Neural progenitor cell (in vitro differentiated cells): ENCODE data around the gene FGF22. TPM values are rescaled to one million over a fixed set of nuclear protein-coding genes. Genes with fewer than 3 reads are reported as not detected.
A peak's percentile ranks its signal among the peaks of the same experiment; 100 is the strongest.

Experiments used
- DNase-seq: peaks from one replicate; pipeline ENCODE4 v3.0.0-alpha.2; 2016; ENCODE audit warnings: low spot score
- H2AFZ ChIP-seq: fragments of 200-600 bp; sonication (generic); replicated peaks from 2 replicates; pipeline ENCODE4 v1.6.1; 2016; ENCODE audit warnings: antibody characterized with exemption
- H3F3A ChIP-seq: fragments of 200-600 bp; sonication (generic); 2 replicates; pipeline ENCODE4 v1.6.1; 2016; ENCODE audit warnings: antibody characterized with exemption, low read depth
- H3K27ac ChIP-seq: fragments of 200-600 bp; sonication (generic); 2 replicates; pipeline ENCODE4 v1.5.1; 2016; ENCODE audit warnings: mild to moderate bottlenecking
- H3K27me3 ChIP-seq: fragments of 200-600 bp; sonication (generic); 2 replicates; pipeline ENCODE4 v1.6.1; 2016; ENCODE audit warnings: mild to moderate bottlenecking, moderate library complexity
- H3K36me3 ChIP-seq: fragments of 200-600 bp; sonication (generic); 2 replicates; pipeline ENCODE4 v1.5.1; 2016
- H3K4me1 ChIP-seq: fragments of 200-600 bp; sonication (generic); 2 replicates; pipeline ENCODE4 v1.6.1; 2016; ENCODE audit warnings: mixed run types
- H3K4me2 ChIP-seq: fragments of 200-600 bp; sonication (generic); 2 replicates; pipeline ENCODE4 v1.6.1; 2016
- H3K4me3 ChIP-seq: fragments of 200-600 bp; sonication (generic); 2 replicates; pipeline ENCODE4 v1.5.1; 2016
- H3K79me2 ChIP-seq: fragments of 200-600 bp; sonication (generic); 2 replicates; pipeline ENCODE4 v1.6.1; 2016; ENCODE audit warnings: low read depth
- H3K9ac ChIP-seq: fragments of 200-600 bp; sonication (generic); 2 replicates; pipeline ENCODE4 v1.6.1; 2016
- H3K9me3 ChIP-seq: fragments of 200-600 bp; sonication (generic); 2 replicates; pipeline ENCODE4 v1.5.1; 2016; ENCODE audit warnings: low read depth
- H4K20me1 ChIP-seq: fragments of 200-600 bp; sonication (generic); 2 replicates; pipeline ENCODE4 v1.6.1; 2016; ENCODE audit warnings: low read depth
- H3K27ac Mint-ChIP-seq: 3 replicates; pipeline ENCODE4 v1.8.0; 2021; ENCODE audit warnings: mixed read lengths
- H3K27me3 Mint-ChIP-seq: 2 replicates; pipeline ENCODE4 v1.8.0; 2022; ENCODE audit warnings: low read depth, mild to moderate bottlenecking, inconsistent platforms, moderate library complexity, mixed read lengths; ENCODE audit not compliant: insufficient read depth
- H3K36me3 Mint-ChIP-seq: 3 replicates; pipeline ENCODE4 v1.8.0; 2021; ENCODE audit warnings: mixed read lengths
- H3K4me1 Mint-ChIP-seq: 3 replicates; pipeline ENCODE4 v1.8.0; 2021; ENCODE audit warnings: mixed read lengths
- H3K4me3 Mint-ChIP-seq: 3 replicates; pipeline ENCODE4 v1.8.0; 2021; ENCODE audit warnings: mild to moderate bottlenecking, moderate library complexity, mixed read lengths
- H3K9me3 Mint-ChIP-seq: 3 replicates; pipeline ENCODE4 v1.8.0; 2020; ENCODE audit warnings: mixed read lengths
- CTCF ChIP-seq: fragments of 200-600 bp; sonication (generic); IDR thresholded peaks from 2 replicates; pipeline ENCODE4 v1.5.1; 2017; ENCODE audit warnings: antibody characterized with exemption, mild to moderate bottlenecking
- EZH2 ChIP-seq: fragments of 200-600 bp; sonication (generic); IDR thresholded peaks from 2 replicates; pipeline ENCODE4 v1.6.1; 2017; ENCODE audit warnings: antibody characterized with exemption, mild to moderate bottlenecking, moderate library complexity
- EZH2phosphoT487 ChIP-seq: fragments of 200-600 bp; sonication (generic); IDR thresholded peaks from 2 replicates; pipeline ENCODE4 v1.6.1; 2017; ENCODE audit warnings: antibody characterized with exemption
- total RNA-seq: library from RNA; depleted of rRNA; stranded (reverse); fragments of >200 nt; gene quantifications from 2 replicates; pipeline ENCODE4 v1.2.3, GENCODE V29; 2015; ENCODE audit warnings: low replicate concordance

The FGF22 gene
- total RNA-seq, 1 donor from 2014 or later = not detected

GRCh38 chr19:688992-689391 lies 49.3 kb downstream of the FGF22 start:
- peak overlapping the region; percentile 10 for H3K27ac Mint-ChIP-seq
- H3K9me3 Mint-ChIP-seq = peaks cover 5% of the 10 kb centered on the region
- H3K36me3 Mint-ChIP-seq = no peaks in the 10 kb centered on the region

GRCh38 chr19:690203-690602 lies 50.5 kb downstream of the FGF22 start:
- Mint-ChIP-seq H3K27ac (no peak overlapping the region), H3K4me3 (no peak overlapping the region), H3K27me3 (peaks cover 19% of the 10 kb centered on the region), H3K36me3 (no peaks in the 10 kb centered on the region), H3K4me1 (peaks cover 3% of the 10 kb centered on the region), H3K9me3 (peaks cover 5% of the 10 kb centered on the region)
- Histone ChIP-seq H3F3A (no peaks in the 10 kb centered on the region), H3K27ac (no peak overlapping the region), H3K4me2 (no peak overlapping the region), H2AFZ (no peak overlapping the region), H3K9me3 (no peaks in the 10 kb centered on the region), H3K27me3 (no peaks in the 10 kb centered on the region), H3K4me3 (no peak overlapping the region), H3K36me3 (no peaks in the 10 kb centered on the region), H3K9ac (no peak overlapping the region), H3K79me2 (no peaks in the 10 kb centered on the region), H3K4me1 (no peaks in the 10 kb centered on the region), H4K20me1 (no peaks in the 10 kb centered on the region)
- TF ChIP-seq EZH2 (no peak), CTCF (no peak)
- no peak for DNase-seq

More at GRCh38 chr19:688992-689391, 49.3 kb downstream of the FGF22 start:
- Mint-ChIP-seq H3K27me3 (peaks cover 19% of the 10 kb centered on the region), H3K4me3 (peak overlapping the region; percentile 57), H3K4me1 (peaks cover 3% of the 10 kb centered on the region)
- Histone ChIP-seq H3K9me3 (no peaks in the 10 kb centered on the region), H3F3A (no peaks in the 10 kb centered on the region), H3K36me3 (no peaks in the 10 kb centered on the region), H3K27ac (no peak overlapping the region), H3K79me2 (no peaks in the 10 kb centered on the region), H3K27me3 (no peaks in the 10 kb centered on the region), H3K9ac (no peak overlapping the region), H3K4me1 (no peaks in the 10 kb centered on the region), H3K4me3 (no peak overlapping the region), H3K4me2 (no peak overlapping the region), H2AFZ (no peak overlapping the region), H4K20me1 (no peaks in the 10 kb centered on the region)
- TF ChIP-seq EZH2 (no peak), EZH2phosphoT487 (no peak), CTCF (no peak)
- DNase-seq = no peak

Other genes with a start within 250 kb of the FGF22 start
- 2.3 and 18.6 TPM in 2 replicates for gene C2CD4C, start 230.7 kb upstream of the FGF22 start, total RNA-seq
- 3.2 and 15.9 TPM in 2 replicates for gene SHC2, start 178.8 kb upstream of the FGF22 start, total RNA-seq
- 0.09 TPM in 1 of 2 replicates, not detected in the other for gene MADCAM1, start 143.4 kb upstream of the FGF22 start, total RNA-seq
- 9.4 and 31.1 TPM in 2 replicates for gene TPGS1, start 132.4 kb upstream of the FGF22 start, total RNA-seq
- 42.5 and 92.6 TPM in 2 replicates for gene CDC34, start 108.1 kb upstream of the FGF22 start, total RNA-seq
- gene GZMM, start 95.8 kb upstream of the FGF22 start, total RNA-seq = not detected in 2 replicates
- gene BSG, start 67.3 kb upstream of the FGF22 start, total RNA-seq = 330 and 913 TPM in 2 replicates
- gene HCN2, start 50.0 kb upstream of the FGF22 start, total RNA-seq = 0.06 TPM in 1 of 2 replicates, not detected in the other
- 14.1 and 68.6 TPM in 2 replicates for gene POLRMT, start 6.3 kb upstream of the FGF22 start, total RNA-seq
- gene RNF126, start 23.3 kb downstream of the FGF22 start, total RNA-seq = 9.7 and 50.9 TPM in 2 replicates
- gene FSTL3, start 36.5 kb downstream of the FGF22 start, total RNA-seq = 2.4 and 21.9 TPM in 2 replicates
- gene PRSS57, start 55.6 kb downstream of the FGF22 start, total RNA-seq = not detected in 2 replicates
- gene PALM, start 69.1 kb downstream of the FGF22 start, total RNA-seq = 13.9 and 40.7 TPM in 2 replicates
- gene MISP, start 111.2 kb downstream of the FGF22 start, total RNA-seq = not detected in 2 replicates
- gene PTBP1, start 157.6 kb downstream of the FGF22 start, total RNA-seq = 237 and 543 TPM in 2 replicates
- gene PLPPR3, start 182.1 kb downstream of the FGF22 start, total RNA-seq = 15.6 and 91.6 TPM in 2 replicates
- gene AZU1, start 188.0 kb downstream of the FGF22 start, total RNA-seq = 1.0 and 2.0 TPM in 2 replicates
- 0.28 TPM in 1 of 2 replicates, not detected in the other for gene PRTN3, start 201.1 kb downstream of the FGF22 start, total RNA-seq
- not detected in 2 replicates for gene ELANE, start 212.4 kb downstream of the FGF22 start, total RNA-seq
- 0.90 TPM in 1 of 2 replicates, not detected in the other for gene CFD, start 219.8 kb downstream of the FGF22 start, total RNA-seq